ENCODE measurements around the gene CATSPER1. TPM values are rescaled to one million over a fixed set of nuclear protein-coding genes. Genes with fewer than 3 reads are reported as not detected.

The CATSPER1 gene
- total and polyA plus RNA-seq, 2 experiments from 2014 or later, result not detected

GRCh38 chr11:66066751-66067150 is 40.5 kb upstream of the CATSPER1 start:
- Mint-ChIP-seq H3K4me3 (no peak overlapping the region), H3K4me1 (peaks cover 21% of the 10 kb centered on the region; the same call in 2 of the 3 replicates), H3K36me3 (ENCODE audit: low read depth) (peaks cover 74% of the 10 kb centered on the region), H3K27ac (no peak overlapping the region), H3K27me3 (ENCODE audit: insufficient read depth, low read depth, poor library complexity) (peaks cover 14% of the 10 kb centered on the region), H3K9me3 (no peaks in the 10 kb centered on the region; the same call in 2 of the 3 replicates)
- Histone ChIP-seq H3F3A (replicated peaks; ENCODE audit: low read depth) (peaks cover 44% of the 10 kb centered on the region), H3K27me3 (ENCODE audit: insufficient read depth) (no peaks in the 10 kb centered on the region), H3K4me3 (no peak overlapping the region), H3K79me2 (replicated peaks; ENCODE audit: insufficient read depth) (peaks cover 23% of the 10 kb centered on the region), H3K36me3 (ENCODE audit: insufficient read depth) (peaks cover 48% of the 10 kb centered on the region), H3K4me2 (no peak overlapping the region), H4K20me1 (replicated peaks; ENCODE audit: insufficient read depth) (peaks cover 20% of the 10 kb centered on the region), H3K9me2 (ENCODE audit: insufficient read depth) (no peaks in the 10 kb centered on the region), H3K4me1 (ENCODE audit: insufficient read depth) (peaks cover 20% of the 10 kb centered on the region), H3K27ac (ENCODE audit: low read depth) (no peak overlapping the region), H2AFZ (no peak overlapping the region)
- ATAC-seq (no peak), DNase-seq (ENCODE audit: low spot score) (no peak)
- TF ChIP-seq EZH2phosphoT487 (IDR thresholded peaks at IDR 0.05; ENCODE audit: unreplicated experiment) (no peak), STAT1 (IDR thresholded peaks at IDR 0.05; ENCODE audit: unreplicated experiment) (no peak), NANOG (IDR thresholded peaks at IDR 0.05; ENCODE audit: borderline replicate concordance) (no peak)
- TF ChIP-seq, protein P1, sequence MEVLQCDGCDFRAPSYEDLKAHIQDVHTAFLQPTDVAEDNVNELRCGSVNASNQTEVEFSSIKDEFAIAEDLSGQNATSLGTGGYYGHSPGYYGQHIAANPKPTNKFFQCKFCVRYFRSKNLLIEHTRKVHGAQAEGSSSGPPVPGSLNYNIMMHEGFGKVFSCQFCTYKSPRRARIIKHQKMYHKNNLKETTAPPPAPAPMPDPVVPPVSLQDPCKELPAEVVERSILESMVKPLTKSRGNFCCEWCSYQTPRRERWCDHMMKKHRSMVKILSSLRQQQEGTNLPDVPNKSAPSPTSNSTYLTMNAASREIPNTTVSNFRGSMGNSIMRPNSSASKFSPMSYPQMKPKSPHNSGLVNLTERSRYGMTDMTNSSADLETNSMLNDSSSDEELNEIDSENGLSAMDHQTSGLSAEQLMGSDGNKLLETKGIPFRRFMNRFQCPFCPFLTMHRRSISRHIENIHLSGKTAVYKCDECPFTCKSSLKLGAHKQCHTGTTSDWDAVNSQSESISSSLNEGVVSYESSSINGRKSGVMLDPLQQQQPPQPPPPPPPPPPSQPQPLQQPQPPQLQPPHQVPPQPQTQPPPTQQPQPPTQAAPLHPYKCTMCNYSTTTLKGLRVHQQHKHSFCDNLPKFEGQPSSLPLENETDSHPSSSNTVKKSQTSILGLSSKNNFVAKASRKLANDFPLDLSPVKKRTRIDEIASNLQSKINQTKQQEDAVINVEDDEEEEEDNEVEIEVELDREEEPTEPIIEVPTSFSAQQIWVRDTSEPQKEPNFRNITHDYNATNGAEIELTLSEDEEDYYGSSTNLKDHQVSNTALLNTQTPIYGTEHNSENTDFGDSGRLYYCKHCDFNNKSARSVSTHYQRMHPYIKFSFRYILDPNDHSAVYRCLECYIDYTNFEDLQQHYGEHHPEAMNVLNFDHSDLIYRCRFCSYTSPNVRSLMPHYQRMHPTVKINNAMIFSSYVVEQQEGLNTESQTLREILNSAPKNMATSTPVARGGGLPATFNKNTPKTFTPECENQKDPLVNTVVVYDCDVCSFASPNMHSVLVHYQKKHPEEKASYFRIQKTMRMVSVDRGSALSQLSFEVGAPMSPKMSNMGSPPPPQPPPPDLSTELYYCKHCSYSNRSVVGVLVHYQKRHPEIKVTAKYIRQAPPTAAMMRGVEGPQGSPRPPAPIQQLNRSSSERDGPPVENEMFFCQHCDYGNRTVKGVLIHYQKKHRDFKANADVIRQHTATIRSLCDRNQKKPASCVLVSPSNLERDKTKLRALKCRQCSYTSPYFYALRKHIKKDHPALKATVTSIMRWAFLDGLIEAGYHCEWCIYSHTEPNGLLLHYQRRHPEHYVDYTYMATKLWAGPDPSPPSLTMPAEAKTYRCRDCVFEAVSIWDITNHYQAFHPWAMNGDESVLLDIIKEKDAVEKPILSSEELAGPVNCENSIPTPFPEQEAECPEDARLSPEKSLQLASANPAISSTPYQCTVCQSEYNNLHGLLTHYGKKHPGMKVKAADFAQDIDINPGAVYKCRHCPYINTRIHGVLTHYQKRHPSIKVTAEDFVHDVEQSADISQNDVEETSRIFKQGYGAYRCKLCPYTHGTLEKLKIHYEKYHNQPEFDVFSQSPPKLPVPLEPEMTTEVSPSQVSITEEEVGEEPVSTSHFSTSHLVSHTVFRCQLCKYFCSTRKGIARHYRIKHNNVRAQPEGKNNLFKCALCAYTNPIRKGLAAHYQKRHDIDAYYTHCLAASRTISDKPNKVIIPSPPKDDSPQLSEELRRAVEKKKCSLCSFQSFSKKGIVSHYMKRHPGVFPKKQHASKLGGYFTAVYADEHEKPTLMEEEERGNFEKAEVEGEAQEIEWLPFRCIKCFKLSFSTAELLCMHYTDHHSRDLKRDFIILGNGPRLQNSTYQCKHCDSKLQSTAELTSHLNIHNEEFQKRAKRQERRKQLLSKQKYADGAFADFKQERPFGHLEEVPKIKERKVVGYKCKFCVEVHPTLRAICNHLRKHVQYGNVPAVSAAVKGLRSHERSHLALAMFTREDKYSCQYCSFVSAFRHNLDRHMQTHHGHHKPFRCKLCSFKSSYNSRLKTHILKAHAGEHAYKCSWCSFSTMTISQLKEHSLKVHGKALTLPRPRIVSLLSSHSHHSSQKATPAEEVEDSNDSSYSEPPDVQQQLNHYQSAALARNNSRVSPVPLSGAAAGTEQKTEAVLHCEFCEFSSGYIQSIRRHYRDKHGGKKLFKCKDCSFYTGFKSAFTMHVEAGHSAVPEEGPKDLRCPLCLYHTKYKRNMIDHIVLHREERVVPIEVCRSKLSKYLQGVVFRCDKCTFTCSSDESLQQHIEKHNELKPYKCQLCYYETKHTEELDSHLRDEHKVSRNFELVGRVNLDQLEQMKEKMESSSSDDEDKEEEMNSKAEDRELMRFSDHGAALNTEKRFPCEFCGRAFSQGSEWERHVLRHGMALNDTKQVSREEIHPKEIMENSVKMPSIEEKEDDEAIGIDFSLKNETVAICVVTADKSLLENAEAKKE (CRISPR knock-in tag; IDR thresholded peaks at IDR 0.05), result no peak

- Histone ChIP-seq H3K4me1 (ENCODE audit: insufficient read depth) (peaks cover 12% of the 10 kb centered on the region), H3K79me2 (replicated peaks; ENCODE audit: insufficient read depth) (peaks cover 21% of the 10 kb centered on the region), H3K4me3 (no peak overlapping the region), H4K20me1 (replicated peaks; ENCODE audit: insufficient read depth) (peaks cover 27% of the 10 kb centered on the region), H3K4me2 (no peak overlapping the region), H3F3A (replicated peaks; ENCODE audit: low read depth) (peaks cover 44% of the 10 kb centered on the region), H3K27me3 (ENCODE audit: insufficient read depth) (no peaks in the 10 kb centered on the region), H3K27ac (ENCODE audit: low read depth) (no peak overlapping the region), H3K9me2 (ENCODE audit: insufficient read depth) (no peaks in the 10 kb centered on the region), H2AFZ (no peak overlapping the region), H3K36me3 (ENCODE audit: insufficient read depth) (peaks cover 65% of the 10 kb centered on the region)
- Mint-ChIP-seq H3K9me3 (no peaks in the 10 kb centered on the region; the same call in 2 of the 3 replicates), H3K4me3 (no peak overlapping the region), H3K36me3 (ENCODE audit: low read depth) (peaks cover 96% of the 10 kb centered on the region), H3K4me1 (peaks cover 13% of the 10 kb centered on the region; the same call in 2 of the 3 replicates), H3K27ac (no peak overlapping the region), H3K27me3 (ENCODE audit: insufficient read depth, low read depth, poor library complexity) (peaks cover 8% of the 10 kb centered on the region)
- TF ChIP-seq NANOG (IDR thresholded peaks at IDR 0.05; ENCODE audit: borderline replicate concordance), result no peak
- TF ChIP-seq, protein P1 (CRISPR knock-in tag; IDR thresholded peaks at IDR 0.05), result no peak
- TF ChIP-seq EZH2 (IDR thresholded peaks at IDR 0.05; ENCODE audit: low read depth, unreplicated experiment), result no peak
- no peak for ATAC-seq
- no peak for DNase-seq (ENCODE audit: low spot score)
Observed at GRCh38 chr11:66064571-66064970, 38.3 kb upstream of the CATSPER1 start.
